HepG2 (cell line): ENCODE results near the gene ULK3.

Experiments
- CTCF ChIP-seq: sonication (generic); formaldehyde crosslinking; IDR thresholded peaks from 2 replicates; pipeline ENCODE4 v1.5.0; 2020; ENCODE audit warnings: mild to moderate bottlenecking, missing genetic modification reagents, moderate library complexity
- EZH2 ChIP-seq: conservative IDR thresholded peaks from 2 replicates; pipeline ENCODE4 v1.6.1; 2012; ENCODE audit warnings: mild to moderate bottlenecking, low read depth, low read length, moderate library complexity
- SP2 ChIP-seq: sonication (generic); formaldehyde crosslinking; IDR thresholded peaks from 2 replicates; pipeline ENCODE4 v1.5.1; 2020; ENCODE audit warnings: mild to moderate bottlenecking, missing genetic modification reagents

GRCh38 chr15:74827614-74828013 is 15.3 kb downstream of the ULK3 start:
- no peak for TF ChIP-seq CTCF (CRISPR knock-in tag)
- TF ChIP-seq EZH2 = no peak
- TF ChIP-seq SP2 (CRISPR knock-in tag) = no peak
